COR-L47 (cell line): ENCODE data around the gene OR2B2.
A peak's percentile ranks its signal among the peaks of the same experiment; 100 is the strongest.

ENCODE experiments used
- DNase-seq: peaks from one replicate; lab custom pipeline; 2025; lab: John Stamatoyannopoulos, UW

The OR2B2 gene

DNA sequence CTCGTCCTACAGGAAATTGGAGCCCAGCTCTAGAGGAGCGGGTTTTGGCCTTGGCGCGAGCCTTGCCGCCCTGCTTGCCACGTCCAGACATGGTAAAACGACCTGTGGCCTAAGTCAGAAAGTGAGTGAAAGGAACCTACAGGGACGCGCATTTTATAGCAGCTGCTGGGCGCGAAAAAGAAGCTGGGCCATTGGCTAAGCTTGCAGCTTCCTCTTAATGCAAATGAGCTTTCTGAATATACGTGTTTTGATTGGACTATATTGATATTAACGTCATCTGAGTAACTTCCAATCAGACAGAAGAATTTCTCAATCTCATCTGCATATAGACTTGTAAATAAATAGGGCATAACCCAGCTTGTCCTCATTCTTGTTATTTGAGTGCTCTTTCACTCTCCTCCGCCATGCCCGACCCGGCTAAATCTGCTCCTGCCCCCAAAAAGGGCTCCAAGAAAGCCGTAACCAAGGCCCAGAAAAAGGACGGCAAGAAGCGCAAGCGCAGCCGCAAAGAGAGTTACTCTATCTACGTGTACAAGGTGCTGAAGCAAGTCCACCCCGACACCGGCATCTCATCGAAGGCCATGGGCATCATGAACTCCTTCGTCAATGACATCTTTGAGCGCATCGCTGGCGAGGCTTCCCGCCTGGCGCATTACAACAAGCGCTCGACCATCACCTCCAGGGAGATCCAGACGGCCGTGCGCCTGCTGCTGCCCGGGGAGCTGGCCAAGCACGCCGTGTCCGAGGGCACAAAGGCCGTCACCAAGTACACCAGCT, 18.9 kb downstream of the OR2B2 start:
- DNase-seq: peak; percentile 97

GRCh38 chr6:27892649-27893058, 19.5 kb downstream of the OR2B2 start:
- no peak for DNase-seq

DNA sequence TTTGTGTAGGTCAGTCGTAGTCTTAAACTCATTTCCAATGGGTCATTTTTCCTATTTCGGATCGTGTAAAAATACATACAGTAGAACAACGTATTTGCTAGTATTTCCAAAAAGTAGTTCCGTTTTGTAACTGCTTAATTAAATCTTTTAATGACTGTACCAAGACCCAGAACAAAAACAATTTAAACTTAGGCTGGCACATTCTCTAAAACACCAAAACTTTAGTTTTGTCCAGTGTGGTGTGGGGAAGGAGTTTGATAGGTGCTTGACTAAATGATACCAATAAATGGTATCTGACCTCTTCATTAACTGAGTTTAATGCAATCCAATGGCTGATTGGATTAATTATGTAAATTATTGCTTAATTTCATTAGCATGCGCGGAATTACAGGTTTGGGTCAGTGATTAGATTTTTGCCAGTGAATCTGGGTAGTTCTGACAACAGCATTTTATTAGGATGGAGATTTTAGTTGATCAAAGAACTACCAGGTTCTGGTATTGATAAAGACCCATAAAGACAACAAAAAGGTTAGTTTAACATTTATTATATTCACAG, 20.8 kb downstream of the OR2B2 start:
- DNase-seq: no peak

DNA sequence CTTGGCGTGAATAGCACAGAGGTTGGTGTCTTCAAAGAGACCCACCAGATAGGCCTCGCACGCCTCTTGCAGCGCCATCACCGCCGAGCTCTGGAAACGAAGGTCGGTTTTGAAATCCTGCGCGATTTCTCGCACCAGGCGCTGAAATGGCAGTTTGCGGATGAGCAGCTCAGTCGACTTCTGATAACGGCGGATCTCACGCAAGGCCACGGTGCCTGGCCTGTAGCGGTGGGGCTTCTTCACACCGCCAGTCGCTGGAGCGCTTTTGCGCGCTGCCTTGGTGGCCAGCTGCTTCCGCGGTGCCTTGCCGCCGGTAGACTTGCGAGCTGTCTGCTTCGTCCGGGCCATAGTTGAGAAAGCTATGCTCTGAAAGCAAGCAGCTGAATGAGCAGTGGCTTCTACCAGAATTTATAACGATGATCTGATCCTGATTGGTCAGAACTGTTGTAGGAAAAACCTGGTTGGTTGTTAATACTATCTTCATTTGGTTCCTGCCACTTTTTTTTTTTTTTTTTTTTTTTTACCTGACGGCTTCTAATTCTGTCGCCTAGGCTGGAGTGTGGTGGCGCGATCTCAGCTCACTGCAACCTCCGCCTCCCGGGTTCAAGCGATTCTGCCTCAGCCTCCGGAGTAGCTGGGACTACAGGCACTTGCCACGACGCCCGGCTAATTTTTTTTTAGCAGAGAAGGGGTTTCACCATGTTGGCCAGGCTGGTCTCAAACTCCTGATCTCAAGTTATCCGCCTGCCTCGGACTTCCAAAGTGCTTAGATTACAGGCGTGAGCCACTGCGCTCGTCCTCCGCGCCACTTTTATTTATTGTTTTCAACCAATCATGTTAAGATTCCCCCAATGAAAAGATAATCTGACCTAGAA, 21.5 kb downstream of the OR2B2 start:
- DNase-seq: peak; percentile 22

DNA sequence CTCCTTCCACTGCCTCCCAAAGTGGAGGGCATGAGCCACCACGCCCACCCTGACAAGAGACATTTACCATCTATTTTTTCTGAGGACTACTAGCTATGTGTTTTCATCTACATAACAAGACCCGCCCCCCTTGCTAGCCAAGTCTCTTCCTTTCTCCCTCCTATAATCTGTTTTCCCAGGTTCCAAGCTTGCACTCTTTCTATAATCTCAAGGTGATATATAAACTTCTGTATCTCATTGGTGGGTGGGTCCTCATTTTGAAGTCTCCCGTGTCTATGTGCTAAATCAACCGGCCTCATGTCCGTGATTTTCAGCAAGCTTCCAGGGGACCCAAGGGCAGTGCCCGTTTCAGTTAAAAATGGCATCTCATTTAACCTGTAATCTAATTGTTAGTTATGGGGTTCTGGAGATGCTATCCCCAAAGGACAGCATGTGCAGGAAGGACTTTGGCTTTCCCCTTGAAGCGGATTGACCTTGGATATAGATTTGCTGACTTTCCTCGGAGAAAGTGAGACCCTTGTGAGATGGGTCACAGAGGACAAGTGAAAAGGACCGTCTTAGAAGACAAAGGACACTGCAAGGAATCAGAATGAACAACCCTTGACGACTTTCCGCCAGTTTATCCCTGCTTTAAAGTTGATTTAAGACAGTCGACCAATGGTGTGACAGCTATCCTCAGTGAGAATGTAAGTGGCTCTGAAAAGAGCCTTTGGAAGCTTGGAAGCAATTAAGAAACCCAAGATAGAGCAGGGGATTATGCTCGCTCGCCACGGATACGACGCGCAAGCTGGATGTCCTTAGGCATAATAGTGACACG, 22.4 kb downstream of the OR2B2 start:
- DNase-seq: no peak

GRCh38 chr6:27889275-27889627, 22.9 kb downstream of the OR2B2 start:
- no peak for DNase-seq

GRCh38 chr6:27888566-27888965, 23.6 kb downstream of the OR2B2 start:
- no peak for DNase-seq

DNA sequence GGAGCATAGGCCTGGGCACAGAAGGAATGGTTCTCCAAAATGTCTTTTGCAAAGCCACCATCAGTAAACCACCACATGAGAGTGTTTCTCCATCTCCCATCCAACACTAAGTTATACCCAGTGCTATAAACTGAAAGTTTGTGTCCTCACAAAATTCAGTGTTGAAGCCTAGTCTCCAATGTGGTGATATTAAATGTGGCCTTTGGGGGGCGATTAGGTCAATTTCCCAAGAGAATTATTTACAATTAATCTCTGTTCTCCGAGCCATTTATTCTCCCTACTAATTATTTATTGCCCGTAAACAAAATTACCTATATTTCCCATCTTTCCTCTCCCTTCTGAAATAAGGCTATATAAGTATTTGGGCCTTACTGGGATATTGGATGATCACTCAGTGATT, 26.1 kb downstream of the OR2B2 start:
- DNase-seq: no peak

GRCh38 chr6:27883136-27883535, 29.1 kb downstream of the OR2B2 start:
- DNase-seq: no peak

GRCh38 chr6:27882624-27883023, 29.6 kb downstream of the OR2B2 start:
- no peak for DNase-seq

- no peak for DNase-seq
Observed at GRCh38 chr6:27879837-27880236, 32.4 kb downstream of the OR2B2 start.

- DNase-seq: no peak
Observed at GRCh38 chr6:27874016-27874415, 38.2 kb downstream of the OR2B2 start.

GRCh38 chr6:27873021-27873940, 38.9 kb downstream of the OR2B2 start:
- DNase-seq: peak; percentile 86

GRCh38 chr6:27872642-27873020, 39.6 kb downstream of the OR2B2 start:
- peak; percentile 28 for DNase-seq

DNA sequence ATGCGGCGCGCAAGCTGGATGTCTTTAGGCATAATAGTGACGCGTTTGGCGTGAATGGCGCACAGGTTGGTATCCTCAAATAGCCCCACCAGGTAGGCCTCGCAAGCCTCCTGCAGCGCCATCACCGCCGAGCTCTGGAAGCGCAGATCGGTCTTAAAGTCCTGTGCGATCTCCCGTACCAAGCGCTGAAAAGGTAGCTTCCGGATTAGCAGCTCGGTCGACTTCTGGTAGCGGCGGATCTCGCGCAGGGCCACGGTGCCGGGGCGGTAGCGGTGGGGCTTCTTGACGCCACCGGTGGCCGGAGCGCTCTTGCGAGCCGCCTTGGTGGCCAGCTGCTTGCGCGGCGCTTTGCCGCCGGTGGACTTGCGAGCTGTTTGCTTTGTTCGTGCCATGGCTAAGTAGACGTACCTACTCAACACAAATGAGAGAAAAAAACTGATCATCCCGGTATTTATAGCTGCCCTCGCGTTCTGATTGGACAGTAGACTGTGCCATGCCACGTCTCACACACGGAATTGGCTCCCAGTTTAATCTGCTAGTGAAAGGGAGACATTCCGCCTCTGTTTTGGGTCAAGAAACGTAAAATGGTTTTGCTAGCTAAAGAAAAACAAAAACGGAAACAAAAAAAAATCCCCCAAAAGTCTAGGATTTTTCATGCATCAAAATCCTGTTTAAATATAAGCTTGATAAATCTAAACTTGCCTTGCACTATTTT, 40.1 kb downstream of the OR2B2 start:
- DNase-seq: peak; percentile 95

DNA sequence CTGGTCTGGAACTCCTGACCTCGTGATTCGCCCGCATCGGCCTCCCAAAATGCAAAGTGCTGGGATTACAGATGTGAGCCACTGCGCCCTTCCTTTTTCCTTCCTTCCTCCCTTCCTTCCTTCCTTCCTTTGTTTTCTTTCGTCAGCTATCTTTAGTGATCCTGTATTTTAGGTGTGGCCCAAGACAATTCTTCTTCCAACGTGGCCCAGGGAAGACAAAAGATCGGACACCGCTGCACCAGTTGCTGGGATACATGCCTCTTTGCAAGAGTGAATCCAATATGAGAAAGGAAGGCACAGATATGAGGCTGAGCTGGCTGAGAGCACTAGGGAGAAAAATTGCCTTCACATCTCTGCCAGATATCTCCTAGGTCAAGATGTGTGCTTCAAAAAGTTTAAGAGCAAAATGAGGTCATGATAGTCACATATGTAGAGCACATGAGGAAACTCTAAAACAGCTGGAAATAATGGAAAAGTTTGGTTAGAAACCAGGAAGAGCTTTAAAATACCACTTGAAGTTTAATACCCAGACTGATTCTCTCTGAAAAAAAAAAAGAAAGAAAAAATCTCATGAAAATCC, 41.8 kb downstream of the OR2B2 start:
- no peak for DNase-seq

DNA sequence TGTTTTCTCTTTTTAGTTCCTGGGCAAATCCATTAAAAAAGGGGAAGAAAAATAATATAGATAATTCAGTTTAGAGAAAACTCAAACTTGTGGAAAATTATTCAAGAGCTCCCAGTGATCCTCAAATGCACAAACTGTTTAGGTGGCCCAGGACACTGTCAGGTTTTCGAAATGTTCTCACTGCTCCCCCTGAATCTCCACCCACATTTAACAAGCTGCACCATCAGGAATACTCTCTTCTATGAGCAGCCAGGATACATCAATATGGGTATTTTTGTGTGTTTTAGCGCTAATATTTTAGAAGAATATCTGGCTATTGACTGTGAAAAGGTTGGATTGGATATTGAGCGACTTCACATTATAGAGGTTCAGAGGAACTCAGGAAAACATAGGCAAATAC, 43.9 kb downstream of the OR2B2 start:
- no peak for DNase-seq

DNA sequence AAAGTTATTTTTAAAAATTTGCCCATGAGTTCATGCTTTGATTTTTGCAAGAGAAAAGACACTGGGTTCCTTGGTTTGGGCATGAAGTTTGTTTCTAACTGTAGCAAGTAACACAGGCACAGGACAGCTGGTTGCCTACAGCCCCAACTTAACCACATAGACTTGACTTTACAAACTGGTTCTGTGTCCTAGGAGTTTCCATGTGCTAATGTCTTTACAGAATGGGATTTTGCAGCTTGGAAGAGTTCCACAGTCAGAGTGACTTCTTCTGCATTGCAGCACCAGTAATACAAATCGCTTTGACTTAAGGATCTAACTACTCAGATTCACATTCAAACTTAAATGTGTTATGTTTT, 44.3 kb downstream of the OR2B2 start:
- DNase-seq: no peak

DNA sequence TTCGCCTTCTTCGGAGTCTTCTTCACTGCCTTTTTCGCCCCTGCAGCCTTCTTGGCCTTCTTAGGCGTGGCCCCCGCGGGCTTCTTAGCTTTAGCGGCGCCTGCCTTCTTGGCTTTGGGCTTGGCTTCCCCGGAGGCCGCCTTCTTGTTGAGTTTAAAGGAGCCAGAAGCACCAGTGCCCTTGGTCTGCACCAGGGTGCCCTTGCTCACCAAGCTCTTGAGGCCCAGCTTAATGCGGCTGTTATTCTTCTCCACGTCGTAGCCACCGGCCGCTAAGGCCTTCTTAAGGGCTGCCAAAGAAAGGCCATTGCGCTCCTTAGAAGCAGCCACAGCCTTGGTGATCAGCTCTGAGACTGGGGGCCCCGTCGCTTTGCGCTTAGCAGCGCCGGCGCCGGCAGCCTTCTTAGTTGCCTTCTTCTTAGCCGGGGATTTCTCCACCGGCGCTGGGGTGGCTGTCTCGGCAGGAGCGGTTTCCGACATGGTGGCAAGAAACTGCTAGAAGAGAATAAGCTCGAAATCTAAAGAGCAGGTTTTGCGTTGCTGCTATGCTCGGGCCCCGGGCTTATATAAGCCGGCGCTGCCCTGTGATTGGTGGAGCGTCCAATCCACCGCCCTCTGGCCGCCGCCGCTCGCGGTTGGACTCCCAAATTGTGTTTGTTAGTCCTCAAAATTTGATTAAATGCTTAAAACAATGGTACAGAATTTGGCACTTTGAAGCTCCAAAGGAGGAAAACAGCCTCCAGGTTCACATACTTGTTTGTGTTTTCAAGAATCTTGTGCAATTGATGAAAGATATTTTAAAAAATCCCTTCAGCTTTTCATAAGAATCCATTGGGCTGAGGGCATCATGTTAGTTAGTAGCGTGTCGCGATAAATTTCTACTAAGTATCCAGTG, 44.9 kb downstream of the OR2B2 start:
- DNase-seq: peak; percentile 89
